GM12875 (cell line): ENCODE measurements around the gene TBC1D24.
"Not testable (repeated sequence)": the region's sequence is repeated elsewhere in the genome, so short reads cannot be mapped to it uniquely, and the experiment has no call there.

Experiments used
- H3K4me3 ChIP-seq: one replicate; pipeline ENCODE4 v1.5.1; 2011; ENCODE audit warnings: low read depth, low read length, control low read depth

Gene TBC1D24

DNA sequence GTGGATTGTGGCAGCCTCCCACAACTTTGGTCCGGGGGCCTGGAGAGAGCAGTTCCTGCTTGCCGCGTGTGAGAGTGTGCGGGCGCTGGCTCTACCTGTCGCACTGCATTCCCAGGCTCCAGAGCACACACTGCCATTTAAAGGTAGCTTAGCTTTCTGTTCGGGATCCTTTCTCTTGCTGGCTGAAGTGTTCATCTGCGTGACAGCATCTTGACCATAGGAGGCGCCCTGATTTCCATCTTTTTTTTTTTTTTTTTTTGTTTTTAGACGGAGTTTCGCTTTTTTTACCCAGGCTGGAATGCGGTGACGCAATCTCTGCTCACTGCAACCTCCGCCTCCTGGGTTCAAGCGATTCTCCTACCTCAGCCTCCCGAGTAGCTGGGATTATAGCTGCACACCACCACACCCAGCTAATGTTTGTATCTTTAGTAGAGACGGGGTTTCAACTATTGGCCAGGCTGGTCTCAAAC lies 76.5 kb downstream of the TBC1D24 start:
- H3K4me3 ChIP-seq, result not testable (repeated sequence)

DNA sequence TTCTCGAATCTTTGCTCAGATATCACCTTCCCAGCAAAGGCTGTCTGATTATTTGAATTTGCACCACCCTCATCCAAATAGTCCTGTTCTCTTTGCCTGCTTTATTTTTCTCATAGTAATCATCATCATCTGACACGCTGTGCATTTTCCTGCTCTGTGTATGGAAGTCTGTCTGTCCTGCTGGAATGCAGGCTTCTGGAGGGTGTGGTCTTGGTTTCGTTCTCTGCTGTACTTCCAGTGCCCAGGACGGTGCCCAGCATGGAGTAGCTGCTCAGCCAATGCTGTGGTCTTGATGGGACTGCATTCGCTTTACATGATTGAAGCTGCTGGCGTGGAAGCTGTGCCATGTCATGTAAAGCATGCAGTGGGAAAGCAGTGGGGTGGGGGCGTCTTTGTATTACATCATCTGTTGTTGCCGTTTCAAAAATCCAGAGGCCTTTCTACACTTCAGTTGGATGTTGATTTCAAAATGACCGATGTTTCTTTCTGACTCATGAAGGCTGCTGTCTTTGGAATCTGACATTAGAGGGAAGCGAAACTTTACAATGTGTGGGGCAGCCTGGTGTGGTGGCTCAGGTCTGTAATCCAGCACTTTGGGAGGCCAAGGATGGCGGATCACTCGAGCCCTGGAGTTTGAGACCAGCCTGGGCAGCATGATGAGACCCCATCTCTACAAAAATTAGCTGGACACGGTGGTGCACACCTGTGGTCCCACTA lies 79.9 kb downstream of the TBC1D24 start:
- H3K4me3 ChIP-seq, result not testable (repeated sequence)
